HG02981 (cell line): Measurements from ENCODE around the gene OPN5.

Source experiments
- ATAC-seq: cut with Tn5 transposase; IDR thresholded peaks from one replicate; pipeline ENCODE4 v1.9.1; 2021; ENCODE audit warnings: mild to moderate bottlenecking, moderate library complexity; ENCODE audit not compliant: unreplicated experiment

The OPN5 gene

DNA sequence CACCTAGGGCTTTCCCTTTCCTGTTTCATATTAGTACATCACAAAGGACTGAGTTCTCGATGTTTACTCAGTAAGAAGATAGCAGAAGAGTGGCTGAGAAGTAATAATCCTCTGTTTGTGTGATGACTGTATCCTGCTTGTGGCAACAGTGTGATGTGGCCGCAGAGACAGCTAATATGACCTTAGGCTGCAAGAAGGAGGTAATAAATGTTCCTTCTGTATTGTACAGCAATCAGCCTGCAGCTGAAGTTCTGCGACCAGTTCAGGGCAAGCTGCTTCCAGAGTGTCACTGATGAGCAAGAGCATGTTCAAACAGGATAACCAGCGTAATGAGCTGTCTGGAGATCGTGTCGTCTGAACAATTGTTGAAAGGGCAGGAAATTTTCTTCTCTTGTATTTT lies 70.9 kb downstream of the OPN5 start:
- no peak for ATAC-seq

DNA sequence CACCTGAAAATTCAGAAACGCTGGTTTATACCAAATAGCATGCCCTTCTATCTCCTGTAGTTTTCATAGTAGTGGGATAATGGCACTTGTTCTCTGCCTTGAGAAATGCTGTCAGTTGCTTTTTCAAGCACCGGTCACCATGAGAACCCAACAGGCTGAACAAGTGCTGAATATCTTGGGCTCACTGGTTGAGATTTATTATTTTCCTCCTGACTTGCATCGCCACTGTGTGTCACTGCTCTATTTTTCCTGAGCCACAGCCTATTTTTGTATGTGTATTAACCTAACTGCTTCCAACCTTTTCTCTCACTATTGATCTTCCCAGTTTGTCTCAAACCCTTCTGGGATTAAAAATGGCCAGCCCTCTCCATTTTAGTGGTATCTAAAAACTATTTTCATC lies 71.9 kb downstream of the OPN5 start:
- ATAC-seq = no peak

DNA sequence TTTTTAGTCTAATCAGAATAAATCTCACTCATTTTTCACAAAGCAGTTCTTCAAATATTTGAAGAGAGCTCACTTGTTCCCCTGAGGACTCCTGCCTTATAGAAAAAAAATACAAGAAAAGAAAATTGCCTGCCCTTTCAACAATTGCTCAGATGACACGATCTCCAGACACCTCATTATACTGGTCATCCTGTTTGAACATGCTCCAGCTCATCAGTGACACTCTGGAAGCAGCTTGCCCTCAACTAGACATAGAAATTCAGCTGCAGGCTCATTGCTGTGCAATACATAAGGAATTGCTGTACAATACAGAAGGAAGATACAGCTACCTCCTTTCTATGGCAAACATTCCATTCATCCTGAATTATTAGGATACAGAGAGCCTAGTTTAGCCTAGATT lies 73.1 kb downstream of the OPN5 start:
- no peak for ATAC-seq

DNA sequence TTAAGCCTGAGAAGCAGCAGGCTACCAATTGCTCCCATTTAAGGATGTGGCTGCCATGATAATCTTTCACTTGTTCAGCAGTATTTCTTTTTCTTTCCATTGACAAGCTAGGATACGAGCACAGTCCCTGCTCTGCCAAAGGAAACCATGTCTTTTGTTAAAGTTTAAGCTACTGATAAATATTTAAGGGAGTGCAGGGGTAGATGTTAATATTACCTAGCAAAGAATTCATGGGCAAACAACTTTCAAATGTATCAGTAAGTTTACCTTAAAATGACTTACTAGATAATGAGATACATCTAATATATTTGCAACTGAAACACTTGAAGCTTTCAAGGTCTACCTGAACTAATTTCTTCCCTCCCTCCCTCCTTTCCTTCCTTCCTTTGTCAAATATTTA lies 77.3 kb downstream of the OPN5 start:
- ATAC-seq = no peak

- no peak for ATAC-seq
These were observed 80.9 kb downstream of the OPN5 start for GRCh38 chr6:47862731-47863130.

- no peak for ATAC-seq
These were observed 83.4 kb downstream of the OPN5 start for GRCh38 chr6:47865206-47865605.

DNA sequence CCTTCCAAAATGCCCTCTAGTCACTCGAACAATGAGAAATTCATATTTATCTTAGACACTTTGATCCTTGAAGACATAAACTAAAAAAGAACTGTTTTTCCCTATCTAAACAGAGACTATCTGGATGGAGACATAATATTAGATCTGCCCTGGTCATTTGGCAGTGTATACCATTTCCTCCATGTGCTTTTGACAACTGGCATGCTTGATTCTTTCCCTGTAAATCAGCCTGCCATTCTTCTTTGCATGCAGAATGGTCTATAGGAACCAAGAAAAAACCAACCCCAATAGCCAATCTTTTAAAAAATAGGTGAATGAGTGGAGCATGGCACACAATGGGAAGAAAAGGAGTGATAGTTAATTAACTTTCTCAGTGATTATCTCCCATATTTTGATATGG lies 93.8 kb downstream of the OPN5 start:
- no peak for ATAC-seq
